GM18508 (cell line): ENCODE measurements around the gene KRT2.

Source experiments
- ATAC-seq: cut with Tn5 transposase; IDR thresholded peaks from one replicate; pipeline ENCODE4 v1.9.1; 2021; ENCODE audit warnings: moderate number of reproducible peaks; ENCODE audit not compliant: insufficient read depth, unreplicated experiment

Gene KRT2

GRCh38 chr12:52645982-52646381 is 6.0 kb downstream of the KRT2 start:
- ATAC-seq = no peak

- no peak for ATAC-seq
Observed at GRCh38 chr12:52645120-52645761, 6.8 kb downstream of the KRT2 start.

GRCh38 chr12:52644078-52644415 is 8.0 kb downstream of the KRT2 start:
- ATAC-seq = no peak

GRCh38 chr12:52643233-52644077 is 8.6 kb downstream of the KRT2 start:
- no peak for ATAC-seq

GRCh38 chr12:52641468-52641867 is 10.5 kb downstream of the KRT2 start:
- ATAC-seq = no peak

GRCh38 chr12:52637299-52637698 is 14.7 kb downstream of the KRT2 start:
- ATAC-seq = no peak

GRCh38 chr12:52636592-52637258 is 15.3 kb downstream of the KRT2 start:
- ATAC-seq = no peak

- ATAC-seq = no peak
Observed at GRCh38 chr12:52636189-52636588, 15.8 kb downstream of the KRT2 start.

- ATAC-seq = no peak
Observed at GRCh38 chr12:52634266-52635056, 17.6 kb downstream of the KRT2 start.

GRCh38 chr12:52633383-52633782 is 18.6 kb downstream of the KRT2 start:
- ATAC-seq = no peak

GRCh38 chr12:52632656-52633055 is 19.4 kb downstream of the KRT2 start:
- ATAC-seq = no peak

- ATAC-seq = no peak
Observed at GRCh38 chr12:52631676-52632459, 20.1 kb downstream of the KRT2 start.

- ATAC-seq = no peak
Observed at GRCh38 chr12:52631264-52631663, 20.7 kb downstream of the KRT2 start.

- no peak for ATAC-seq
Observed at GRCh38 chr12:52630599-52631200, 21.3 kb downstream of the KRT2 start.

GRCh38 chr12:52630008-52630500 is 22.0 kb downstream of the KRT2 start:
- no peak for ATAC-seq

- ATAC-seq = no peak
Observed at GRCh38 chr12:52629281-52630007, 22.6 kb downstream of the KRT2 start.

- ATAC-seq = no peak
Observed at GRCh38 chr12:52628841-52629240, 23.2 kb downstream of the KRT2 start.

GRCh38 chr12:52628111-52628507 is 23.9 kb downstream of the KRT2 start:
- no peak for ATAC-seq
